MM.1S (cell line): ENCODE measurements around the gene BNIP3.

Experiments used
- DNase-seq: peaks from one replicate; pipeline ENCODE4 v3.0.0-alpha.2; 2015
- H2AFZ ChIP-seq: fragments of 300-600 bp; sonication (generic); 2 replicates; pipeline ENCODE4 v1.6.0; 2016; ENCODE audit warnings: antibody characterized with exemption, low read length
- H3F3A ChIP-seq: fragments of 300-600 bp; sonication (generic); 2 replicates; pipeline ENCODE4 v1.6.1; 2016; ENCODE audit warnings: mild to moderate bottlenecking, antibody characterized with exemption, low read length, moderate library complexity, mixed read lengths; ENCODE audit not compliant: insufficient read depth
- H3K27ac ChIP-seq: fragments of 300-600 bp; sonication (generic); 2 replicates; pipeline ENCODE4 v1.5.1; 2016; ENCODE audit warnings: mild to moderate bottlenecking, low read length
- H3K27me3 ChIP-seq: fragments of 300-600 bp; sonication (generic); replicated peaks from 2 replicates; pipeline ENCODE4 v1.6.0; 2016; ENCODE audit warnings: low read length; ENCODE audit not compliant: insufficient read depth
- H3K36me3 ChIP-seq: fragments of 300-600 bp; sonication (generic); replicated peaks from 2 replicates; pipeline ENCODE4 v1.6.1; 2016; ENCODE audit warnings: mild to moderate bottlenecking, low read length, mixed read lengths; ENCODE audit not compliant: insufficient read depth
- H3K4me1 ChIP-seq: fragments of 300-600 bp; sonication (generic); 2 replicates; pipeline ENCODE4 v1.6.1; 2016; ENCODE audit warnings: low read length, mixed read lengths
- H3K4me2 ChIP-seq: fragments of 300-600 bp; sonication (generic); 2 replicates; pipeline ENCODE4 v1.6.0; 2016; ENCODE audit warnings: low read depth, low read length
- H3K4me3 ChIP-seq: fragments of 300-600 bp; sonication (generic); 2 replicates; pipeline ENCODE4 v1.5.1; 2016; ENCODE audit warnings: low read length, mixed read lengths
- H3K79me2 ChIP-seq: fragments of 300-600 bp; sonication (generic); 2 replicates; pipeline ENCODE4 v1.6.1; 2016; ENCODE audit warnings: mixed run types, low read length, mixed read lengths
- H3K9ac ChIP-seq: fragments of 300-600 bp; sonication (generic); 2 replicates; pipeline ENCODE4 v1.6.1; 2016; ENCODE audit warnings: low read length, mixed read lengths
- H3K9me2 ChIP-seq: fragments of 300-600 bp; sonication (generic); replicated peaks from 2 replicates; pipeline ENCODE4 v1.6.1; 2016; ENCODE audit warnings: mild to moderate bottlenecking, low read length, mixed read lengths; ENCODE audit not compliant: insufficient read depth
- H3K9me3 ChIP-seq: fragments of 300-600 bp; sonication (generic); replicated peaks from 2 replicates; pipeline ENCODE4 v1.6.1; 2016; ENCODE audit warnings: mild to moderate bottlenecking, low read length, mixed read lengths; ENCODE audit not compliant: insufficient read depth
- H4K20me1 ChIP-seq: fragments of 300-600 bp; sonication (generic); 2 replicates; pipeline ENCODE4 v1.6.1; 2016; ENCODE audit warnings: mild to moderate bottlenecking, low read length, moderate library complexity, mixed read lengths; ENCODE audit not compliant: insufficient read depth
- CTCF ChIP-seq: fragments of 300-600 bp; sonication (generic); IDR thresholded peaks from 2 replicates; pipeline ENCODE4 v1.5.1; 2016; ENCODE audit warnings: antibody characterized with exemption, low read length, mixed read lengths
- EZH2 ChIP-seq: fragments of 300-600 bp; sonication (generic); optimal IDR thresholded peaks from 2 replicates; pipeline ENCODE3; 2017; ENCODE audit warnings: low read depth, mild to moderate bottlenecking, antibody characterized with exemption, low read length, mixed read lengths
- EZH2phosphoT487 ChIP-seq: fragments of 300-600 bp; sonication (generic); IDR thresholded peaks from 2 replicates; pipeline ENCODE4 v1.6.1; 2018; ENCODE audit warnings: antibody characterized with exemption, low read length

Gene BNIP3

GRCh38 chr10:131949041-131949862 is 32.5 kb downstream of the BNIP3 start:
- Histone ChIP-seq H3K27ac (no peak overlapping the region), H3K4me2 (no peak overlapping the region), H4K20me1 (no peaks in the 10 kb centered on the region), H3K9me2 (no peaks in the 10 kb centered on the region), H3K36me3 (peaks cover 22% of the 10 kb centered on the region; the same call in 1 of the 2 replicates), H3K4me1 (no peaks in the 10 kb centered on the region), H3K4me3 (no peak overlapping the region), H2AFZ (no peak overlapping the region), H3K27me3 (no peaks in the 10 kb centered on the region), H3K9ac (no peak overlapping the region), H3K9me3 (no peaks in the 10 kb centered on the region), H3F3A (no peaks in the 10 kb centered on the region), H3K79me2 (no peaks in the 10 kb centered on the region)
- TF ChIP-seq EZH2phosphoT487: no peak
- TF ChIP-seq CTCF: no peak
- no peak for TF ChIP-seq EZH2
- no peak for DNase-seq

- no peak overlapping the region for H3K4me3 ChIP-seq
- H3K9me3 ChIP-seq: no peaks in the 10 kb centered on the region
- no peak overlapping the region for H3K27ac ChIP-seq
- no peaks in the 10 kb centered on the region for H3F3A ChIP-seq
- no peak for TF ChIP-seq EZH2phosphoT487
- no peak for TF ChIP-seq CTCF
- no peak for TF ChIP-seq EZH2
- H3K9me2 ChIP-seq: no peaks in the 10 kb centered on the region
- no peaks in the 10 kb centered on the region for H3K79me2 ChIP-seq
- no peaks in the 10 kb centered on the region for H4K20me1 ChIP-seq
- H3K27me3 ChIP-seq: no peaks in the 10 kb centered on the region
- H2AFZ ChIP-seq: no peak overlapping the region
- peaks cover 19% of the 10 kb centered on the region; the same call in 1 of the 2 replicates for H3K36me3 ChIP-seq
- H3K9ac ChIP-seq: no peak overlapping the region
- DNase-seq: no peak
- H3K4me1 ChIP-seq: no peaks in the 10 kb centered on the region
- H3K4me2 ChIP-seq: no peak overlapping the region
Observed at GRCh38 chr10:131948501-131948900, 33.2 kb downstream of the BNIP3 start.

GRCh38 chr10:131947631-131948347 is 33.9 kb downstream of the BNIP3 start:
- Histone ChIP-seq H3K27me3 (no peaks in the 10 kb centered on the region), H3K9me2 (no peaks in the 10 kb centered on the region), H3K9ac (no peak overlapping the region), H2AFZ (no peak overlapping the region), H3K4me2 (no peak overlapping the region), H3F3A (no peaks in the 10 kb centered on the region), H3K4me3 (no peak overlapping the region), H3K36me3 (peaks cover 19% of the 10 kb centered on the region; the same call in 1 of the 2 replicates), H4K20me1 (no peaks in the 10 kb centered on the region), H3K9me3 (no peaks in the 10 kb centered on the region), H3K79me2 (no peaks in the 10 kb centered on the region), H3K4me1 (no peaks in the 10 kb centered on the region), H3K27ac (no peak overlapping the region)
- TF ChIP-seq CTCF: no peak
- no peak for TF ChIP-seq EZH2
- DNase-seq: no peak
